HL-60 (cell line): ENCODE measurements around the gene PBOV1.

ENCODE experiments used
- DNase-seq, 2 experiments: peaks; one replicate each; pipeline ENCODE4 v3.0.0-alpha.2; 2010 to 2020; ENCODE audit warnings: low read depth in 1 of 2, low spot score in 1 of 2
- H3K27ac ChIP-seq: fragments of 250-450 bp; sonication (Bioruptor Pico); replicated peaks from 2 replicates; pipeline ENCODE4 v1.5.1; 2020; ENCODE audit warnings: mild to moderate bottlenecking, moderate library complexity
- H3K27me3 ChIP-seq: fragments of 250-450 bp; sonication (Bioruptor Pico); 2 replicates; pipeline ENCODE4 v1.5.1; 2021; ENCODE audit warnings: mild to moderate bottlenecking, moderate library complexity; ENCODE audit not compliant: insufficient read depth, poor library complexity, severe bottlenecking
- H3K4me3 ChIP-seq: replicated peaks from 2 replicates; pipeline ENCODE4 v1.5.1; 2011; ENCODE audit warnings: mild to moderate bottlenecking, control low read depth, low read length; ENCODE audit not compliant: insufficient read depth
- CTCF ChIP-seq: IDR thresholded peaks from one replicate; pipeline ENCODE4 v1.5.1; 2011; ENCODE audit warnings: low read length, control low read depth, inconsistent platforms; ENCODE audit not compliant: insufficient read depth
- GABPA ChIP-seq: IDR thresholded peaks from 2 replicates; pipeline ENCODE4 v1.6.1; 2012; ENCODE audit warnings: low read depth
- POLR2AphosphoS5 ChIP-seq: IDR thresholded peaks from 2 replicates; pipeline ENCODE4 v1.6.1; 2012; ENCODE audit warnings: low read depth
- REST ChIP-seq: IDR thresholded peaks from 2 replicates; pipeline ENCODE4 v1.6.1; 2012; ENCODE audit warnings: low read depth; ENCODE audit not compliant: insufficient replicate concordance
- SPI1 ChIP-seq: IDR thresholded peaks from 2 replicates; pipeline ENCODE4 v1.6.1; 2012; ENCODE audit warnings: low read depth, mild to moderate bottlenecking, borderline replicate concordance

The PBOV1 gene

GRCh38 chr6:138198430-138199091 lies 19.7 kb downstream of the PBOV1 start:
- no peak overlapping the region for H3K27ac ChIP-seq
- peaks cover 3% of the 10 kb centered on the region for H3K27me3 ChIP-seq
- DNase-seq, result no peak
- no peak overlapping the region for H3K4me3 ChIP-seq
- TF ChIP-seq GABPA (no peak), POLR2AphosphoS5 (no peak), CTCF (no peak), REST (no peak), SPI1 (no peak)

GRCh38 chr6:138197570-138197969 lies 20.7 kb downstream of the PBOV1 start:
- H3K27me3 ChIP-seq, result peaks cover 3% of the 10 kb centered on the region
- H3K4me3 ChIP-seq, result no peak overlapping the region
- DNase-seq, result no peak
- H3K27ac ChIP-seq, result no peak overlapping the region
- TF ChIP-seq REST (no peak), POLR2AphosphoS5 (no peak), CTCF (no peak), SPI1 (no peak), GABPA (no peak)

- H3K27ac ChIP-seq, result no peak overlapping the region
- TF ChIP-seq GABPA, result no peak
- no peak for TF ChIP-seq SPI1
- no peak for TF ChIP-seq CTCF
- TF ChIP-seq REST, result no peak
- no peak for TF ChIP-seq POLR2AphosphoS5
- no peak for DNase-seq
- peaks cover 3% of the 10 kb centered on the region for H3K27me3 ChIP-seq
- no peak overlapping the region for H3K4me3 ChIP-seq
These were observed 22.1 kb downstream of the PBOV1 start for GRCh38 chr6:138196122-138196738.
